ENCODE measurements around the gene RPL32.

DNA sequence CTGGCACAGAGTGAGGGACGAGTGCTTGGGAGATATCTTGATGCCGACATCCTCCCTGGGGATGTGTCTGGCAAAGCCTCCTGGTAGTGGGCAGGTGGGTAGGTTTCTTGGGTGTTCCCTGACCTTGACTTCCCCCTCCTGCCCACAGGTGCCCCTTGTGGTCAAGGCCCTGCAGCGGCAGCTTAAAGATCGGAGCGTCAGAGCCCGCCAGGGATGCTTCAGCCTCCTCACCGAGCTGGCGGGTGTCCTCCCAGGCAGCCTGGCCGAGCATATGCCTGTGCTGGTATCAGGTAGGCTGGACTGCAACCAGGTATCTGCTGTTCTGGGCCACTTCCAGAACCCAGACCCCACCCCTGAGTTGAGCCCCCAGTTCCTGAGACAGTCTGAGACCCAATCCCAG, 25.6 kb downstream of the RPL32 start:
- no peak for TF ChIP-seq EP300 (IDR thresholded peaks at IDR 0.05)
- no peak for TF ChIP-seq CTCF (IDR thresholded peaks at IDR 0.05)
- TF ChIP-seq POLR2A (IDR thresholded peaks at IDR 0.05), result no peak
- TF ChIP-seq POLR2AphosphoS5 (IDR thresholded peaks at IDR 0.05), result no peak
